Bone marrow (tissue), 2 donors: ENCODE measurements around the gene BCL11B.

Source experiments
- DNase-seq, 2 donors: peaks; one replicate each; lab custom pipeline; 2025; lab: John Stamatoyannopoulos, UW

The BCL11B gene

DNA sequence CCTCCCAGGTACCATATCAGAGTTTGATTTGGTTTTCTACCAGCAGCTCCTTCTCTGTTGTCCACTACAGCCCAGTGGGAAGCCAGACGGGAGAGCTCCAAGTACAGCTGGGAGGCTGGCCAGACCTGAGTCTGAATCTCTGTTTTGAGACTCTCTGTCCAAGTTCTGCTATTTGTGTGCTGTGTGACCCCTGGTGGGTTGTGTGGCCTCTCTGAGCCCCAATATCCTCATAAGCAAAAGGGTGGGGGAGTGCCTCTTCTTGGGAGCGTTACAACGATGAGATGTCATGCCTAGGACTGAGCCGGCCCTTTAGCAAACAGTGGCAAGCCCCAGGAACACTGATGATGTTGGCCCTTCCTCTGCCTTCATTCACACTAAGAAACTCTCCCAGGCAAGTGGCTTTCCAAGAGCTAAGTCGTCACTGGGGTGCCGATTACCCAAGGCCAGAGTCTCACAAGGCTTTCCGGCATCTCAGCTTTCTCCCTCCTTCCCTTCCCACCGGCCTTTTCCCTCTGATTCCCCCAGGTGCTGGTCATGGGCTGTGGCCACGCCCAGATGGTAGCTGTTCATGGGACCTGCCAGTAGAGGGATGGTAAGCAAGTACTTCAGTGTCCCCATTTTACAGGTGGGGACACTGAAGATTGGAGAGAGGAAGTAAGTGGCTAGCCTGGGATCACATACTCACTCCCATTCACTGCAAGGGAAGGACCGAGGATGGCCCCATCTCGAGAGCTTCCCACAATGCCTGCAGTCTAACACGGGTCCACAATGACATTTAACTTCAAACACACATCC is 47.7 kb downstream of the BCL11B start:
- no peak for DNase-seq

DNA sequence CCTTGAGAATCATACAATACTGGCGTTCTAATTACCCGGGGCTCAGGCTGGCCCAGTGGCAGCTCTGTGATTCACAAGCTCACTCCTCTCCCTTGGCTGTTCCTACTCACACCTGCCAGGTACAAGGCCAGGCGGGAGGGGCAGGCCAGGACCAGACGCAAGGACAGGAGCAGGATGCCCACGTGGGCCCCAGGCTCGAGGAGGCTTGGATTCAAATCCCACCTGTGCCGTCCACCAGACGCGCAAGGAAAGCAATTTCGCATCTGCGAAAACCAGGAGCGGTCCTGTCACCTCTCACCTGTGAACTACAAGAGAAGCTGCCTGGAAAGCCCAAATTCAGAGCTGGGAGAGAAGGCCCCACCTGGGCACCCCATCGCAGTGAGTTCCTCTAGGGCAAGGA is 50.6 kb downstream of the BCL11B start:
- no peak for DNase-seq

DNA sequence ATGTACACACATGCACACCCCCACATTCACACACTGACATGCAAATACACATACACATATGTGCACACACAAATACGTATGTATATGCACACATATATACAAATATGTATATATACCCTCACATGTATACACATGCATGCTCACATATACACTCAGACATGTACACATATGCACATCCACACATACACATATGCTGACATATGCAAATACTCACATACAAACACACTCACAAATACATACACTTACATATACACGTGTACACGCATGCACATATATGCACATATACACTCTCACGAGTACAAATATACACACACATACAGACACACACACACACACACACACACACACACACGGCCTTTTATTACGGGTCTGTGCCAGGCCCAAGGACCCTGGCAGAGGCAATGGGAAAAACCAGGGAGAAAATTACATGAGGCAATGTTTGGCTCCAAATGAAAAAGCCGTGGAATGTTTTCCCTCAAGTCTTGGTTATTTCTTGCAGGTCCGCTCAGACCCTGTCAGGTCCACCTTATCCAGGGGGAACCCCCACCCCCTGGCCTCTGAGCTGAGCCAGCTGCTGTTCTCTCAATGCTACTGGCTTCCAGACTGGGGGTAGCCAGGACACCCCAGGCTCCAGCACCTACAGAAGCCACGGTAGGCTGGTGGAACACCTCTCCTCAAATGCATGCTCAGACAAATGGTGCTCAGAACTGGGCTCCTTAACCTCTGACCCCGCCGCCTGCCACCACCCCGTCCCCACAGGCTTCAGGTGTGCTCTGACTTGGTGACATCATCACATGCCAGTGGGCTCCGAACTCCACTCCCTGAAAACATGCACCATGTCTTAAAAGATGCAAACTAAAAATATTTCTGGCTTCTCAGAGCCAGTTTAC is 54.7 kb downstream of the BCL11B start:
- DNase-seq: no peak

DNA sequence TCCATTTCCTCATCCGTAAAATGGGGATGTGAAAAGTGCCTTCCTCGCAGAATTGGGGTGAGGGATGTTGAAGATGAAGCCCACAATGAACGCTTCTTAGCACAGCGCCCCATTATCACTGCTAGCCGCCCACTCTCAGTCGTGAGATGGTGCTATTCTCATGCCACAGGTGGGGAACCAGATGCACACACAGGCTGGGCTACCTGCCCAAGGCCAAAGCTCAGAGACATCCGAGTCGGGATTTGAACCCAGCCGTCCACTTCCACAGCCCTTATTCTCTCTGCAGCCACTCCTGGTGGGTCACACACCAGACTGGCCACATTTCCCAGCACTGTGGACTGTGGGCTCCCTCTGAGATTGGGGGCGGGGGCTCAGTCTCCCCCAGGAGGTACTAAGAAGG is 55.8 kb downstream of the BCL11B start:
- no peak for DNase-seq

DNA sequence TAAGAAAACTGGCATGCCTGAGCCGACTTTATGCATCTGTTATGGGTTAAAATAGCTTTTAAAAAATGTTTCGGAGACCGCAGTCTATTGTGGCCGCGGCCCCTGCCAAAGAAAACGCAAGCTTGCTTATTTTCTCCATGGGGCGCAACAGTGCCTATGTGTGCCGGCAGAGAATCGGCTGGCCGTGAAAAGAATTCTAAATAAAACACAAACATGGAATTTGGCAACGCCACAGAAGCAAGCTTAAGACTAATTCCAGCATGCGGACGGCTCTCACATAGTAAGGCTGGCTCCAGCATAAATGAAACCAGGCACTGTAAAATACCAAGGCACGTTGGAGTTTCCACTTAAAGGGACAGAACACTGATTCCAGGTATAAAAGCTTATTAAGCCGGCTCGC is 56.7 kb downstream of the BCL11B start:
- no peak for DNase-seq

DNA sequence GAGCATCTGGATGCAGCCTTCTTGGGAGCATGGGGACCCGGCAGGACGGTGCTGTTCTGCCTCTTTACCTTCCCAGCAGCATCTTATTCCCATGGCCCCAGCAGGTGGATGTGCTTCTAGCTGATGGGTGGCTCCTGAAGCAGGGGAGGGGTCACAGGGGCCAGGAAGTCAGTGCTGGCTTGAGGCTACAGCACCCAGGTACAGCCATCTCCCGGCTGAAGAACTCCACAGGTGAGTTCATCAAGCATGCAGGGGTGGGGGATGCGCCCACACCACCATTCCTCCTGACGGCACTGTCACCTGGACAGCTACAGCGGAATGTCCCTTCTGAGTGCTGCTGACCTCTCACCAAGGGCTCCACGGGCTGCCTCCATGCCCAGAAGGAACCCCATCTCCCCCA is 57.3 kb downstream of the BCL11B start:
- DNase-seq: no peak

DNA sequence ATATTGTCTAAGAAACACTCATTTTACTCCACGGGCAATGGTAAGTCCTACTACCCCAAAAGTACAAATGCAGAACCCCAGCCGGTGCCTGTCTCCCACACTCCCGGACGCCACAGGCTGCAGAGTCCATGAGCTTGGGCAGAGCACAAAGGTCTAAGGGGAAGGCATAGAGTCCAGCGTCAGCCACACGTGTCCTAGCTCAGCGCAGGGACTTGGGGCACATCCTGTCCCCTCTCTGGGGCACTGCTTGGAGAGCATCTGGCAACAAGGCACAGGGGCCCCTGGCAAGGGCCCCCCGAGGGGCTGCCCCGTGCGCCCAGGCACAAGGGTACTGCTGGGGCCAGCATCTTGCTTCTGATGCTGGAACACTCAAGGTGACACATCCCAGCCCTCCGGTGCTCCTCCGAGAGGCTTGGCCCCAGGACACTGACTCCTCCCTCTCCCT is 58.4 kb downstream of the BCL11B start:
- no peak for DNase-seq

DNA sequence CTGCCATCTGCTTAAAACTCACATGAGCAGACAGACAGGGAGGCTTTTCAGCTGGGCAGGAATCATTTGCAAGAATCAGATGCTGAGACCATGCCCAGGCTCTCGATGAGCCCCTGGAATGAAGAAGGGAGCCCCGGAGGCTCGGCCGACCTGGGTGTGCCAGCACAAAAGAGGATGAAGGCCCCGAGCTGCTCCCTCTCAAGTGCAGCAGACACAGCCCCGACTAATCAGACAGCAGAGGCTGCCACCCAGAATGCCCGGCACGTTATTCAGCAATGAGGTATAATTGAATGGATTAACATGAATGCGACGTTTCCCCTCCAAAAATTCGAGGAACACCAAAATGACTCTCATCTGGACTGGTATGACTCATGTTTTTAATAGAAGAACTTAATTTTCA is 58.9 kb downstream of the BCL11B start:
- no peak for DNase-seq

DNA sequence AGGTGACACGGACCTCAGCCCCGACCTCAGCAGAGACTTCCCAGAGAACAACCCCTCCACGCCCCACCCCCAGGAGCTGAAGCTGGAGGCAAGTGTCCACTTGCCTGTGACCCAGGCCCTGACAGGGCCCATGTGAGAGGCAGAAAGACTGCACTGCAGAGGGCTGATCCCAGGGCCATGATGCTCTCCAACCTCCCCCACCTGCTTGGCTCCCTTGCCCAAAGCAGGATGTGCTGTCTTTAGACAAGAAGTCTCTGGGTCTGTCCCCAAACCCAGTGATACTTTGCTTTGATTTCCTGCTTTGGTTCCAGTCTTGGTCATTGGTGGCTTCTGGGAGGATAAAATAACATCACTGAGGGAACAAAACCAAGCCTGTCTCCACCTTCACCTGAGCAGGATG is 59.4 kb downstream of the BCL11B start:
- DNase-seq: no peak

DNA sequence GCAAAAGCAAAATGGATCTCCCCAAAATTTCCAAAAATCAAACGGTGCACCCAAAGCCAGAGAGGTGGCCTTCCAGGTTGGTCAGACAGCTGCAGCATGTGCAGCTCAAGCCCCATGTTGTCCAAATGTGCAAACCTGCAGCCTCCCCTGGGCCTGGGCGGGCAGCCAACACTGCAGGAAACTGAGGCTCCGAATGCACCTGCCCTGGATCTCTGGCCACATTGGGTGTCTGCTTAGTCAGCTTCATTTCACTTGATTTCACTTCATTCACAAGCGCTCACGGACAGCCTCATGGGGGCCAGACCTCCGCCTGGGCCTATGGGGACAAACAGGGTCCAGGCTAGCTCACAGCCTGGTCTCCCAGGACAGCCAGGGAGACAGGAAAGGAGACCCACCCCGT is 59.8 kb downstream of the BCL11B start:
- no peak for DNase-seq

DNA sequence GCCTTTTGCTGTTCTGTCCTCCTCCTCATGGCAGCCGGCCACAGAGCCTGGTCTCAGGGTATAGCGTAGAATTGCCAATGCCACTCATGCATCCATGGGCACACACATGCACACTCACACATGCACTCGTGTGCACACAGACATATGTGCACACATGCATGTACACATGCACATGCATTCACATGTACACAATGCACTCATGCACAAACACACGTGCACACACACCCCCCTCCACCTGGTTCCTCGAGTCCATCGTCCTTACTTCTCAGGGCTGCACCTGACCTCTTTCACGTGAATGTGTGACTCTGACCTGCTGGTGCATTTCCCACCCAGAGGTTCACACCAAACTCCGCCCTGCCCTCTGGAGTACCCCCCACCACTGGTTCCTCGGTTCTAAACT is 60.6 kb downstream of the BCL11B start:
- DNase-seq: no peak

DNA sequence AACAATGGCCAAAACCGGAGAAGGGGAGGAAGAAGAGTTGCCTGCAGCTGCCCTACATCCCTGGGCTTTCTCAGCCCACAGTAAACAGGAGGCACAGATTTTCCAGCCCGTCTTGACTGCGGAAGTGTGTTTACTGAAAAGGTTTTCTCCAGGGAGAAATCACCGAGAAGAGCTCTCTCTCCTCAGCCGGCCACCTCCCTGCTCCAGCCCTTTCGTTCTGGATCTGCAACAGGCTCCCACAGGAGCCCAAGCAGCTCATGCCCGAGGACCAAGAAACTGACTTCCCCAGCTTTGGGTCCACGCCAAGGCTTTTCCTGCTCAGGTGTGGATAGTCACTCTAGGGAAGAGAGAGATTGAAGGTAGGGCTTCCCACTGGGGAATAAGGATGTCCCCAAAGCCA is 61.7 kb downstream of the BCL11B start:
- DNase-seq: no peak

DNA sequence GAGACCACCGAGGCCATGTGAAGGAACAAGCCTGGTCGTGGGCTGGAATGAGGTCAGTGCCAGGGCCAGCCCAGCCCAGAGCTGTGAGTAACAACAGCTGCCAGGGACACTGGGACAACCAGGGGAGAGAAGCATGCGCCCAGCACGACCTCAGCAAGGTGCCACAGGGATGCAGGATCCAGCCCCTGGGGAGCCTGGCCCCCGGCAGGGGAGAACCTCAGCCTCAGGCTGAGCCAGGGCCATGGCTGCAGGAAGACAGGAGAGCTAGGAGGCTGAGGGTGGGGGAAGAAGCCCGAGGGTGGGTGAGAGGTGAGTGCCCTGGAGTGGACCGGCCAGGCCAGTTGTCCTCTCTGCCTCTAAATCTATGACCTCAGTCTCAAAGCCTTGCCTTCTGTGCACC is 62.6 kb downstream of the BCL11B start:
- DNase-seq: no peak

DNA sequence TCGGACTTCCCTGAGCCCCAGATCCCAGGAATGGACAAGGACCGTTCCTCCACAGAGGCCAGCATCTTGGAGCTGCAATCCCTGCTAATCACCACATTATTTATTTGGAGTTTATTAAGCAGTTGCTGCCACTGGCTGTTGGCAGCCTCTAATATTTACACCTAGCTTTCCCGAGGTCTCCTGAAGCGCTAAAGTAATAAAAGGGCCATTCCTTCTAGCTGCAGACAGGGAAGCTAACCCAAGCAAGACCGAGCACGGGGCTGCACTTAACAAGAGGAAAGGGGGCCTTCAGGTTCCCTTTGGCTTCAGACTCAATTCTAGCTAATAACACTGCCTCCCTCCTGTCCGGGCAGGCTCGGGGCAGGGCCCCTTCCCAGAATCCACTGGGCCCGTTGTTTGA is 63.7 kb downstream of the BCL11B start:
- no peak for DNase-seq

DNA sequence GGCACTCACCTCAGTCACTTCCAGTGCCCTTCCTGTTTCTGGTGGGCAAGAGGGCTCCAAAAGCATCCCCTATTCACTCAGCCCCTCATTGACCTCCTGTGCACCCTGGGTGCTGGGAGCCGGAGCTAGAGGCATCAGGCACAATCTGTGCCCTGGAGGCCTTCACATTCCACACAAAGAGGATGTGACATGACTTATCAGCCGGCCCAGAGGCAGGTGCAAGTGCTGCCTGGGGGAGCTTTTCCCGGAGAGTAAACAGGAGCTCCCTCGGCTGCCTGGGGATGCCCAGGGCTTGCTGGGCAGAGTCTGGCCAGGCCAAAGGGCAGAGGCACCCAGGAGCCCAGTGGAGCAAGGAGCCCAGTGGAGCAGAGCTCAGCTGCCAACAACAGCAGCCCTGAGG is 64.5 kb downstream of the BCL11B start:
- no peak for DNase-seq

DNA sequence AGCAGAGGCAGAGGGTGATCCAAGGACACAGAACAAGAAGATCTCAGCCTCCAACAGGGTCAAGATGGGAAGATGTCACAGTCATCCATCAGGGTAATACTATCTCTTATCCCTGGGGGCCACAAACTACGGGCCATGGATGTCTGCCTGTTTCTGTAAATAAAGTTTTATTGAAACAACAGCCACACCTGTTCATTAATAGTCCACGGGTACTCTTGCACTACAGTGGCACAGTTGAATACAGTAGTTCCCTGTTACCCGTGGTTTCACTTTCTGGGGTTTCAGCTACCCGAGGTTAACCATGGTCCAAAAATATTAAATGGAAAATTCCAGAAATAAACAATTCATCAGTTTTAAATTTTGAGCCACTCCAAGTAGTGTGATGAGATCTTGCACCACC is 65.9 kb downstream of the BCL11B start:
- DNase-seq: no peak

DNA sequence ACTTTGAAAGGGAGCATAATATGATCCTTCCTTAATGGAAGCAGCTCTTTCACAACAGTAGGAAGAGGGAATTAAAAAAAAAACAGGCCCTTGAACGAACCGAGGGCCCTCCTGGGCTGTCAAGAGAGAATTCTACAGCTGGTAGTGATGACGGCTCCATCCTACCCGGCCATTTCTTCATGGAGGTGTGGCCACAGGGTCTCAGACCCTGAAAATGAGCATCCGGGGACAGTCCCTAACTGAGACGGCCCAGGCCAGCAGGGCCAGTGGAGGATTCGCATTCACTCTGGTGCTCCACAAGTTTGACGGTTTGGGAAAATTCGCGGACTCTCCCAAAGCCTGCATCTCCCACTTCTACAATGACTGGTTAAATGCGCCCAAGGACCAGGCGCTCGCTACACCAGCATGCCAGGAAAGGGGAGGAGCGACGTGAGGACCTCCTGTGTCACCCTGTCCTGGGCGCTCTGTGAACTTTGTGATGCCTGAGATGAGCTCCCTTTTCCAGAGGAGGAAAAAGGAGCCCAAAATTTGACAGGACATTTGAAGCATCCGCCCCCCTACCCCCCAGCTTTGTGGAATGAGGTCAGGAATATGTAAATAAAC is 66.8 kb downstream of the BCL11B start:
- DNase-seq: no peak

DNA sequence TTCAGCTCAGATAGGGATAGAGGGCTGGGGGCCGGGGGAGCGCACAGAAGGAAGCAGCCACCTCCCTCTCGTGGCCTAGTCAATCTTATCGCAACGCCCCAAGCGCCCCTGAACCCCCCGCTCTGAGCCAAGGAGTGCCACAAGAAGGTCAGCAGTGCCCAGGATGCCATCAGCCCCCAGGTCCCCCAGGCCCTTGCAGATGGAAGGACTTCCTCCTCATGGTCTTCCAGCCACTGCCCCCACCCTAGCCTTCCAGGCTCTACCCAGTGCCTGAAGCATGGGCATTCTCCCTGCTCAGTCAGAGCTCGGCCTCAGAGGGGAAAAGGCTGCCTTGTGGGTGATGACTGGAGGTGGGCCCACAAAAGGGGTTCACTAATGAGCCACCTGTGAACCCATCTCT is 68.2 kb downstream of the BCL11B start:
- DNase-seq: no peak

DNA sequence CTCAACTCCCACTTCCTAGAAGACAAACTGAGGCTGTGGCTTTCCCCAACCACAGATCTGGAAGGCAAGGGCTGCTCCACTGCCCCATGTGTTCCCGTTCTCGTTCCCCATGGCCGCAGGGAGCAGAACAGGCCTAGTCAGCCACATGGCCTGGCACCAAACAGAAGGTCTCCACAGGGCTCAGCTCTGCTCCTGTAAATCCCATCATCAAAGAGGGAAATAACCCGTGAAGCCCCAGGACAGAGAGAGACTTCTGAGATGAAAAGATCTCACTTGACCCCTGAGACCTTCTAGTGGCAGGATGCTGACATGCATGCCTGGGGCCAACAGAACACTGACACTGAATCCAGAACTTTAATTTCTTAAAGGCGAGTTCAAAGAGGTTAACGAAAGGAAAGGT is 68.9 kb downstream of the BCL11B start:
- DNase-seq: no peak

DNA sequence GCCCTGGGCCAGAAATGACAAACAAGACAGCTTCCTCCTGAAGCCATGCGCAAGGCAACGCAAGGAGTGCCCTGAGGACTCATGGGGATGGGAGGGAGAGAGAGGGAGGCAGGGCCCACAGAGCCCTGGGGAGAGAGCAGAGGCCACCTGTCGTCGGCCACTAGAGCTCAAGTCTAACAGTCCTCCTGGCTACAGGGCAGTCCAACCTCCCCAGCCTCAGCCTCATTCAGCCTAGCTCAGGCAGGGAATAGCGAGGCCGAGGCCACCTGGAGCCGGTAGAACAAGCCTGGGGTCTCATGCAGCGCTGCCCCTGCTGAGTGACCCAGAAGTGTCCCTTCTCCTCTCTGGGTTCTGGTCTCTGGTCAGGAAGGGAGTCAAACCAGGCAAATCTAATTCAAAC is 69.5 kb downstream of the BCL11B start:
- DNase-seq: no peak

DNA sequence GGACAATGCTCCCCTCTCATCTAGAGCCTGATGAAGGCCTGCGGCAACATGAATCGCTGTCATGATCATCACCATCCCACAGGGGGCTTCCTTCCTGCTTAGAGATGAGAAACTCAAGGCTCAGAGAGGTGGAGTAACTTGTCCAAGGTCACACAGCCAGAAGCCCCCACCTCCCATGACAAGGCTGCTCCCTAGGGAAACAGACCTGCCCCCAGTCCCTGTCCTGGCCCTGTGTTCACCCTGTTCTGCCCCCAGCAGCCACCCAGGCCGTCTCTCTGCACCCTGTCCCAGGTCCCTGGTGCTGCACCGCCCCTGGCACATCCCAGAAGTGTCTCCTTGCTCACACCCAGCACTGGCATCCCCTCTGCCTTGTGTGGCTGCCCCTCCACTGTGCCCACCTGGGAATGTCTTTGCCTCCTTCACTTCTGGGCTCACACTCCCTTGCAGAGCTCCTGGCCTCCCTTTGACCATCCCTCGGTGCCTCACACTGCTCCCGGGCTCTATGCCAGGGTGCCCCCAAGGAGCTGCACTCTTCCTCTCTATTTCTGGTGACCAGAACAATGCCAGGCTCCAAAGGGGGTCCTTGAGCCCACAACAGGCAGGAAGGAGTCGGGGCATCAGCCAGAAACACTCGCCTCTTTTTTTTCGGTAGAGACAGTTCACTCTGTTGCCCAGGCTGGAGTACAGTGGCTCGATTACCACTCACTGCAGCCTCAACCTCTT is 70.5 kb downstream of the BCL11B start:
- DNase-seq: no peak

DNA sequence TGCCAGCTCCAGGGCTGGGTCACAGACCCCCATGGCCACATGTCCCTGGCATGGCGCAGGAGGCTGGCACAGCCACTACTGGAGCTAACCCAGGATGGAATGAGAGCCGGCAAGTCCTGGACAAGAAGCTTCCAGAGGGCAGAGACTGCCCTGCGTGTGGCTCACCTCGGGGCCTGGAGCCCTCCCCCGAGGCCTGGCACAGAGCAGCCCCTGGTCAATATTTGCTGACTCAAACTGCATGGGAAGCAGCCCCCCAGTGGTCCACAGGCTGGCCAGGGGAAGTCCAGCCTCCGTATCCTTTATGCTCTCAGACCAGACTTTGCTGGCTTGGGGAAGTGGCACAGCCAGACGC is 71.4 kb downstream of the BCL11B start:
- no peak for DNase-seq
